Vagina (tissue), 2 donors: ENCODE data around the gene CASZ1. TPM values are rescaled to one million over a fixed set of nuclear protein-coding genes. Genes with fewer than 3 reads are reported as not detected.

Source experiments
- DNase-seq, 2 donors: peaks; one replicate each; pipeline ENCODE4 v3.0.0-alpha.2; 2017; ENCODE audit errors: extremely low spot score in 2 of 2
- H3K27ac ChIP-seq: fragments of 200-600 bp; sonication (generic); one replicate; pipeline ENCODE4 v1.5.1; 2019
- H3K27me3 ChIP-seq: fragments of 200-600 bp; sonication (generic); one replicate; pipeline ENCODE4 v1.5.1; 2019
- H3K36me3 ChIP-seq, 2 donors: fragments of 200-600 bp; sonication (generic); one replicate each; pipeline ENCODE4 v1.5.1; 2017 to 2019
- H3K4me1 ChIP-seq: fragments of 200-600 bp; sonication (generic); one replicate; pipeline ENCODE4 v1.5.1; 2019
- H3K4me3 ChIP-seq, 2 donors: fragments of 200-600 bp; sonication (generic); 1 replicate in 1 of 2; 2 replicates in 1 of 2; pipeline ENCODE4 v1.5.1; 2016 to 2019
- H3K9me3 ChIP-seq: fragments of 200-600 bp; sonication (generic); one replicate; pipeline ENCODE4 v1.5.1; 2019
- POLR2A ChIP-seq, 2 donors: fragments of 450-650 bp; IDR thresholded peaks; one replicate each; pipeline ENCODE4 v1.6.1; 2017; ENCODE audit warnings: antibody characterized with exemption in 2 of 2, mild to moderate bottlenecking in 2 of 2, moderate library complexity in 2 of 2
- POLR2AphosphoS5 ChIP-seq, 2 donors: sonication (generic); formaldehyde crosslinking; IDR thresholded peaks; one replicate each; pipeline ENCODE4 v1.9.0; 2017; ENCODE audit warnings: antibody characterized with exemption in 2 of 2, mild to moderate bottlenecking in 2 of 2, low read depth in 1 of 2; ENCODE audit not compliant: insufficient read depth in 1 of 2
- intact Hi-C: fragments of 100-400 bp; cut with DNase I; formaldehyde crosslinking; loops from one replicate; pipeline ENCODE4 v1.15.1; 2023
- total RNA-seq: library from RNA; depleted of rRNA; stranded (reverse); fragments of >200 nt; gene quantifications from one replicate; pipeline ENCODE4 v1.2.3, GENCODE V29; 2016
- TF ChIP-seq, protein P1 (sequence below), 3 experiments: fragments of 450-650 bp in 2 of 3; fragments of 200-600 bp in 1 of 3; sonication (generic) in 1 of 3; IDR thresholded peaks; one replicate each; pipeline ENCODE4 v1.5.1; 2017 to 2019; ENCODE audit warnings: antibody characterized with exemption in 3 of 3, mild to moderate bottlenecking in 2 of 3, moderate library complexity in 2 of 3

Gene CASZ1
- total RNA-seq, 1 donor from 2014 or later: 30.7 TPM

DNA sequence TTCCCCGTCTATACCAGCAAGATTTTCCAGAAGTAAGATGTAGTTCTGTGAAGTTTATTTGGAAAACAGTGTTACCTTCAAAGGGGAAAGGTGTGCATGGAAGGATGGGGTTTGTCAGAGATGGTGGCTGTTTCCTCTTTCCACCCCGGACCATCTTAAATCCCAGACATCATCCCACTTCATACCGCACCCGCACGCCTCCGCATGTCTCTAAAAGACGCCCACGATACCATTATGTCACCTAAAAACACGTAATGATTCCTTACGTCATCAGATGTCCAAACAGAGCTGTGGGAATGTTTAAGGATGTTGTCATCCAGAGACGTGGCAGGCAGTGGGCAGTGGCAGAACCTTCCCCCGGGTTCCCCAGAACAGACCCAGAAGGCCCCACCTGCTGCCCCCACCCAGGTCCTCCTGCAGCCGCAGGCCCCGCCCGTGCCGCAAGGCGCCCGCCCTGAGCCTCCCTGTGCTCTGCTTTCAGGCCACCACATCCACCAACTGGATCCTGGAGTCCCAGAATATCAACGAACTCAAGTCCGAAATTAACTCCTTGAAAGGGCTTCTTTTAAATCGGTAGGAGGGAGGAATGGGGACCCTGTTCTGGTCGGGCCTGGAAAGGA, 169.5 kb downstream of the CASZ1 start:
- Histone ChIP-seq H3K36me3 (peaks cover 0 to 10% of the 10 kb centered on the region in 2 donors), H3K4me1 (no peaks in the 10 kb centered on the region), H3K4me3 (no peak overlapping the region), H3K27ac (no peak overlapping the region), H3K27me3 (no peaks in the 10 kb centered on the region), H3K9me3 (no peaks in the 10 kb centered on the region)
- DNase-seq: no peak
- TF ChIP-seq POLR2A (IDR thresholded peaks at IDR 0.05) (no peak), POLR2AphosphoS5 (IDR thresholded peaks at IDR 0.05; ENCODE audit: insufficient read depth in 1 of 2, low read depth in 1 of 2) (no peak)
- TF ChIP-seq, protein P1, sequence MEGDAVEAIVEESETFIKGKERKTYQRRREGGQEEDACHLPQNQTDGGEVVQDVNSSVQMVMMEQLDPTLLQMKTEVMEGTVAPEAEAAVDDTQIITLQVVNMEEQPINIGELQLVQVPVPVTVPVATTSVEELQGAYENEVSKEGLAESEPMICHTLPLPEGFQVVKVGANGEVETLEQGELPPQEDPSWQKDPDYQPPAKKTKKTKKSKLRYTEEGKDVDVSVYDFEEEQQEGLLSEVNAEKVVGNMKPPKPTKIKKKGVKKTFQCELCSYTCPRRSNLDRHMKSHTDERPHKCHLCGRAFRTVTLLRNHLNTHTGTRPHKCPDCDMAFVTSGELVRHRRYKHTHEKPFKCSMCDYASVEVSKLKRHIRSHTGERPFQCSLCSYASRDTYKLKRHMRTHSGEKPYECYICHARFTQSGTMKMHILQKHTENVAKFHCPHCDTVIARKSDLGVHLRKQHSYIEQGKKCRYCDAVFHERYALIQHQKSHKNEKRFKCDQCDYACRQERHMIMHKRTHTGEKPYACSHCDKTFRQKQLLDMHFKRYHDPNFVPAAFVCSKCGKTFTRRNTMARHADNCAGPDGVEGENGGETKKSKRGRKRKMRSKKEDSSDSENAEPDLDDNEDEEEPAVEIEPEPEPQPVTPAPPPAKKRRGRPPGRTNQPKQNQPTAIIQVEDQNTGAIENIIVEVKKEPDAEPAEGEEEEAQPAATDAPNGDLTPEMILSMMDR (IDR thresholded peaks at IDR 0.05): no peak
- intact Hi-C loops: no loop called here

DNA sequence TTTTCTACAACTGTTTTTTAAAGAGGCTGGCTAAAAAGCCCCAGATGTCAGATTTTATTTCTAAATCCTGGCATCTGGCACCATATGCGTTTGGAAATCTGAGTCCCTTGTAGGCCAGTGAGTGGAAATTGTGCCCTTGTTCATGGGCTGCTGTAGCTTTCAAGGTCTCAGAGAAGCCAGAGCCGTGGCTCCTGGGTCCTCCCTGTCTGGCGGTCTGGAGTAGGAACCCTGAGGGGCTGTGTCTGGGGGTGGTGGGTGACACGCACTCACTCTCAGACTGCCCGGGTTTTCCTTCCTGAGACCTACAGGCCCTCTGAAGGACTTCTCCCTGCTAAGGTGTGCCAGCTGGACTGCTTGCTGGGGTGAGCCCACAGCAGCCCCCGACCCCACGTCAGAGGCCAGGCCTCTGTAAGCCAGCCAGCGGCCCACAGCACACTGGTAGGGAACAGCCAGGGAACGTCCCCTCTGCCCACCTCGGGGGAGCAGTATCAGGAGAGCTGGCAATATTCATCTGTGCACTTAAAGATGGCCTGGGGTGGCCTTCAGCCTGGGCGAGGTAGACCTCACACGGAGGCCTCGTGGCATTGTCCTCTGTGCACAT, 170.2 kb downstream of the CASZ1 start:
- H3K9me3 ChIP-seq: no peaks in the 10 kb centered on the region
- H3K27ac ChIP-seq: no peak overlapping the region
- H3K4me1 ChIP-seq: no peaks in the 10 kb centered on the region
- intact Hi-C loops: no loop called here
- TF ChIP-seq POLR2AphosphoS5 (IDR thresholded peaks at IDR 0.05; ENCODE audit: insufficient read depth in 1 of 2, low read depth in 1 of 2): no peak
- no peak for TF ChIP-seq POLR2A (IDR thresholded peaks at IDR 0.05)
- TF ChIP-seq, protein P1 (IDR thresholded peaks at IDR 0.05): no peak
- no peaks in the 10 kb centered on the region for H3K27me3 ChIP-seq
- peaks cover 0 to 10% of the 10 kb centered on the region in 2 donors for H3K36me3 ChIP-seq
- no peak for DNase-seq
- no peak overlapping the region for H3K4me3 ChIP-seq

DNA sequence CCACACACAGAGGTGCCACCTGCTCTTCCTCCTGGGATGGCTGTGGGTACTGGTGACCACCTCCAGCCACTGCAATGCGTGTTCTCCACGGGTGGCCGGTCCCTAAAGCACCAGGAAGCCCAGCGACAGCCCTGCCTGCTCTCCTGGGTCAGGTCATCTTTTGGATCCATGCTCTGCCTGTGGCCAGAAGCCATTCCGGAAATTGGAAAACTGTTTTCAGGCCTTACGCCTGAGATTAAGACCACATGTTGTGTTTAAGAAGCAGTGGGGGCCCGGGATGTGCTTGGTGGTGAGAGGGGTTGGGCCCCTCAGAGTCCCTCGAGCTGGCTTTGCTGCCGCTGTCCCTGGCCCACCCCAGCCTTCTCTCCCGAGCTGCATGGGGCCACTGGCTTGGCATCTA, 170.9 kb downstream of the CASZ1 start:
- Histone ChIP-seq H3K27ac (no peak overlapping the region), H3K4me1 (no peaks in the 10 kb centered on the region), H3K27me3 (no peaks in the 10 kb centered on the region), H3K36me3 (peaks cover 0 to 10% of the 10 kb centered on the region in 2 donors), H3K4me3 (no peak overlapping the region), H3K9me3 (no peaks in the 10 kb centered on the region)
- no peak for TF ChIP-seq POLR2A (IDR thresholded peaks at IDR 0.05)
- TF ChIP-seq, protein P1 (IDR thresholded peaks at IDR 0.05): no peak
- no peak for TF ChIP-seq POLR2AphosphoS5 (IDR thresholded peaks at IDR 0.05; ENCODE audit: insufficient read depth in 1 of 2, low read depth in 1 of 2)
- DNase-seq: no peak
- intact Hi-C loops: no loop called here

DNA sequence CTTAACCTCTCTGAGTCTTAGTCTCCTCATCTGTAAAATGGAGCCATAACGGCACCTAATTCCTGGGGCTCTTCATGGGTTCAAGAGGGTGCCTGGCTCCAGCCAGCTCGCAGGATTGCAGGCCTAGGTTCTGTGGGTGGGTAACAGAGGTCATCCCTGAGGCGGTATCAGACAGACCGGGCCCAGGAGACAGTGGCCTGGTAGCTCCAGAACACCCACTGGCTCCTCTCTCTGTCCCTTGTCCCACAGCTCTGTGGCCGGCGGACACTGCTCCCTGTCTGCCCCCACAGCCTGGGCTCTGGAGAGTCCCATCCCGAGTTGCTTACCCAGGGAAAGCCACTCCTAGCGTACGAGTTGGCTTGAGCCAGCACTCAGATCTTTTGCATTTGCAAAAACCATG, 171.4 kb downstream of the CASZ1 start:
- Histone ChIP-seq H3K27ac (no peak overlapping the region), H3K36me3 (peaks cover 0 to 10% of the 10 kb centered on the region in 2 donors)
- no peak for DNase-seq

More for the DNA sequence above, 171.4 kb downstream of the CASZ1 start:
- Histone ChIP-seq H3K4me1 (no peaks in the 10 kb centered on the region), H3K9me3 (no peaks in the 10 kb centered on the region), H3K4me3 (no peak overlapping the region), H3K27me3 (no peaks in the 10 kb centered on the region)
- intact Hi-C loops: no loop called here
- TF ChIP-seq POLR2AphosphoS5 (IDR thresholded peaks at IDR 0.05; ENCODE audit: insufficient read depth in 1 of 2, low read depth in 1 of 2) (no peak), POLR2A (IDR thresholded peaks at IDR 0.05) (no peak)
- TF ChIP-seq, protein P1 (IDR thresholded peaks at IDR 0.05): no peak
